ENCODE measurements around the gene MYO10.

Gene MYO10

GRCh38 chr5:16913187-16914107 lies 22.6 kb downstream of the MYO10 start:
- DNase-seq: no peak

- no peak for DNase-seq
These were observed 24.0 kb downstream of the MYO10 start for GRCh38 chr5:16912080-16912479.

- DNase-seq: no peak
These were observed 26.6 kb downstream of the MYO10 start for GRCh38 chr5:16909464-16909863.

GRCh38 chr5:16907270-16907669 lies 28.8 kb downstream of the MYO10 start:
- DNase-seq: no peak

GRCh38 chr5:16906255-16906654 lies 29.8 kb downstream of the MYO10 start:
- DNase-seq: no peak

GRCh38 chr5:16903480-16904300 lies 32.4 kb downstream of the MYO10 start:
- no peak for DNase-seq

- DNase-seq: no peak
These were observed 33.2 kb downstream of the MYO10 start for GRCh38 chr5:16902846-16903245.

- DNase-seq: no peak
These were observed 35.0 kb downstream of the MYO10 start for GRCh38 chr5:16901021-16901644.

GRCh38 chr5:16899171-16899570 lies 36.9 kb downstream of the MYO10 start:
- DNase-seq: no peak

- no peak for DNase-seq
These were observed 38.3 kb downstream of the MYO10 start for GRCh38 chr5:16897800-16898199.

- no peak for DNase-seq
These were observed 38.8 kb downstream of the MYO10 start for GRCh38 chr5:16897284-16897704.

- DNase-seq: no peak
These were observed 39.3 kb downstream of the MYO10 start for GRCh38 chr5:16896767-16897166.

GRCh38 chr5:16894236-16895057 lies 41.6 kb downstream of the MYO10 start:
- DNase-seq: no peak

GRCh38 chr5:16891033-16891432 lies 45.1 kb downstream of the MYO10 start:
- no peak for DNase-seq

- DNase-seq: no peak
These were observed 46.0 kb downstream of the MYO10 start for GRCh38 chr5:16889972-16890519.

GRCh38 chr5:16889203-16889971 lies 46.7 kb downstream of the MYO10 start:
- DNase-seq: no peak

- DNase-seq: no peak
These were observed 47.4 kb downstream of the MYO10 start for GRCh38 chr5:16888694-16889124.

- DNase-seq: no peak
These were observed 49.2 kb downstream of the MYO10 start for GRCh38 chr5:16886793-16887345.

GRCh38 chr5:16886366-16886736 lies 49.7 kb downstream of the MYO10 start:
- no peak for DNase-seq

- no peak for DNase-seq
These were observed 50.3 kb downstream of the MYO10 start for GRCh38 chr5:16885635-16886365.
